Uterus (tissue), 2 donors: ENCODE results near the gene SHROOM4.

Source experiments
- POLR2A ChIP-seq, 2 donors: fragments of 450-650 bp; IDR thresholded peaks; one replicate each; pipeline ENCODE4 v1.6.1; 2016; ENCODE audit warnings: antibody characterized with exemption in 2 of 2, mild to moderate bottlenecking in 1 of 2, moderate library complexity in 1 of 2
- TF ChIP-seq, protein P1 (sequence below), 4 experiments: fragments of 200-600 bp in 2 of 4; fragments of 450-650 bp in 2 of 4; sonication (generic) in 2 of 4; IDR thresholded peaks; one replicate each; pipeline ENCODE4 v1.5.1; 2016 to 2019; ENCODE audit warnings: antibody characterized with exemption in 4 of 4, mild to moderate bottlenecking in 2 of 4, moderate library complexity in 1 of 4

- TF ChIP-seq, protein P1, sequence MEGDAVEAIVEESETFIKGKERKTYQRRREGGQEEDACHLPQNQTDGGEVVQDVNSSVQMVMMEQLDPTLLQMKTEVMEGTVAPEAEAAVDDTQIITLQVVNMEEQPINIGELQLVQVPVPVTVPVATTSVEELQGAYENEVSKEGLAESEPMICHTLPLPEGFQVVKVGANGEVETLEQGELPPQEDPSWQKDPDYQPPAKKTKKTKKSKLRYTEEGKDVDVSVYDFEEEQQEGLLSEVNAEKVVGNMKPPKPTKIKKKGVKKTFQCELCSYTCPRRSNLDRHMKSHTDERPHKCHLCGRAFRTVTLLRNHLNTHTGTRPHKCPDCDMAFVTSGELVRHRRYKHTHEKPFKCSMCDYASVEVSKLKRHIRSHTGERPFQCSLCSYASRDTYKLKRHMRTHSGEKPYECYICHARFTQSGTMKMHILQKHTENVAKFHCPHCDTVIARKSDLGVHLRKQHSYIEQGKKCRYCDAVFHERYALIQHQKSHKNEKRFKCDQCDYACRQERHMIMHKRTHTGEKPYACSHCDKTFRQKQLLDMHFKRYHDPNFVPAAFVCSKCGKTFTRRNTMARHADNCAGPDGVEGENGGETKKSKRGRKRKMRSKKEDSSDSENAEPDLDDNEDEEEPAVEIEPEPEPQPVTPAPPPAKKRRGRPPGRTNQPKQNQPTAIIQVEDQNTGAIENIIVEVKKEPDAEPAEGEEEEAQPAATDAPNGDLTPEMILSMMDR (IDR thresholded peaks at IDR 0.05): no peak
- no peak for TF ChIP-seq POLR2A (IDR thresholded peaks at IDR 0.05)
These were observed 178.1 kb downstream of the SHROOM4 start for GRCh38 chrX:50635817-50636365.
